WERI-Rb-1 (cell line): ENCODE results near the gene CPNE5.

ENCODE experiments used
- DNase-seq: peaks from one replicate; pipeline ENCODE4 v3.0.0-alpha.2; 2020
- H3K27ac ChIP-seq: fragments of 250-450 bp; sonication (Bioruptor Pico); 2 replicates; pipeline ENCODE4 v1.5.1; 2020; ENCODE audit warnings: mild to moderate bottlenecking, moderate library complexity
- H3K27me3 ChIP-seq: fragments of 250-450 bp; sonication (Bioruptor Pico); 2 replicates; pipeline ENCODE4 v1.5.1; 2021; ENCODE audit warnings: mild to moderate bottlenecking, low read depth, moderate library complexity; ENCODE audit not compliant: insufficient read depth, severe bottlenecking
- H3K36me3 ChIP-seq: fragments of 250-450 bp; sonication (Bioruptor Pico); 2 replicates; pipeline ENCODE4 v1.5.1; 2020; ENCODE audit warnings: mild to moderate bottlenecking, moderate library complexity
- H3K4me3 ChIP-seq: 2 replicates; pipeline ENCODE4 v1.5.1; 2011; ENCODE audit warnings: low read depth, mild to moderate bottlenecking, control low read depth, low read length
- H3K9me3 ChIP-seq: fragments of 250-450 bp; sonication (Bioruptor Pico); 2 replicates; pipeline ENCODE4 v1.5.1; 2021; ENCODE audit warnings: mild to moderate bottlenecking, moderate library complexity; ENCODE audit not compliant: severe bottlenecking
- TF ChIP-seq, protein P1 (sequence below): IDR thresholded peaks from 2 replicates; pipeline ENCODE4 v1.5.1; 2011; ENCODE audit warnings: low read depth, mild to moderate bottlenecking, control low read depth, inconsistent platforms, low read length

CPNE5 gene

DNA sequence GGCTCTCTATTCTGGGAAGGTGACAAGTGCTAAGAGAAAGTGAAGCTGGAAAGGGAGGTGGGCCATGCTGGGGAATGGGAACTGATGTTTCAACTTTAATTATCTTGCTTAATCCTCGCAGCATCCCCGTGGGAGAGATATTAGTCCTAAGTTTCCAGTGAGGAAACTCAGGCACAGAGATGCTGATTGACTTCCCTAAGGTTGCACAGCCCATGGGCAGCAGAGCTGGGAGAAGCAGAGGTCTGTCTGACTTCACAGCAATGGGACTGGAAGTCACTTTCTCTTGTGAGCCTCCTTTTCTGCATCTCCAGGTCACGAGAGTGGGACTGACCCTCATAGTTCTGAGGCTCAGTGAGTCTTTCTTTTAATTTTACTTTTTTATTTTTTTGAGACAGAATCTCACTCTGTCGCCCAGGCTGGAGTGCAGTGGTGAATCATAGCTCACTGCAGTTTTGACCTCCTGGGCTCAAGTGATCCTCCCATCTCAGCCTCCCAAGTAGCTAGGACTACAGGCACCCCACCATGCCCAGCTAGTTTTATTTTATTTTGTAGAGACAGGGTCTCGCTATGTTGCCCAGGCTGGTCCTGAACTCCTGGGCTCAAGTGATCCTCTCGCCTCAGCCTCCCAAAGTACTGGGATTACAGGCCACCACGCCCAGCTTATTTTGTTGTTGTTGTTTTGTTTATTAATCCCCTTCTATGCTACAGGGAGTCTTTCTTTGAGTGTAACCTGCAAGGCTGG is 139.0 kb downstream of the CPNE5 start:
- Histone ChIP-seq H3K27me3 (no peaks in the 10 kb centered on the region), H3K9me3 (peaks cover 3% of the 10 kb centered on the region), H3K4me3 (no peak overlapping the region), H3K27ac (no peak overlapping the region), H3K36me3 (no peaks in the 10 kb centered on the region)
- no peak for DNase-seq
- TF ChIP-seq, protein P1, sequence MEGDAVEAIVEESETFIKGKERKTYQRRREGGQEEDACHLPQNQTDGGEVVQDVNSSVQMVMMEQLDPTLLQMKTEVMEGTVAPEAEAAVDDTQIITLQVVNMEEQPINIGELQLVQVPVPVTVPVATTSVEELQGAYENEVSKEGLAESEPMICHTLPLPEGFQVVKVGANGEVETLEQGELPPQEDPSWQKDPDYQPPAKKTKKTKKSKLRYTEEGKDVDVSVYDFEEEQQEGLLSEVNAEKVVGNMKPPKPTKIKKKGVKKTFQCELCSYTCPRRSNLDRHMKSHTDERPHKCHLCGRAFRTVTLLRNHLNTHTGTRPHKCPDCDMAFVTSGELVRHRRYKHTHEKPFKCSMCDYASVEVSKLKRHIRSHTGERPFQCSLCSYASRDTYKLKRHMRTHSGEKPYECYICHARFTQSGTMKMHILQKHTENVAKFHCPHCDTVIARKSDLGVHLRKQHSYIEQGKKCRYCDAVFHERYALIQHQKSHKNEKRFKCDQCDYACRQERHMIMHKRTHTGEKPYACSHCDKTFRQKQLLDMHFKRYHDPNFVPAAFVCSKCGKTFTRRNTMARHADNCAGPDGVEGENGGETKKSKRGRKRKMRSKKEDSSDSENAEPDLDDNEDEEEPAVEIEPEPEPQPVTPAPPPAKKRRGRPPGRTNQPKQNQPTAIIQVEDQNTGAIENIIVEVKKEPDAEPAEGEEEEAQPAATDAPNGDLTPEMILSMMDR: no peak

DNA sequence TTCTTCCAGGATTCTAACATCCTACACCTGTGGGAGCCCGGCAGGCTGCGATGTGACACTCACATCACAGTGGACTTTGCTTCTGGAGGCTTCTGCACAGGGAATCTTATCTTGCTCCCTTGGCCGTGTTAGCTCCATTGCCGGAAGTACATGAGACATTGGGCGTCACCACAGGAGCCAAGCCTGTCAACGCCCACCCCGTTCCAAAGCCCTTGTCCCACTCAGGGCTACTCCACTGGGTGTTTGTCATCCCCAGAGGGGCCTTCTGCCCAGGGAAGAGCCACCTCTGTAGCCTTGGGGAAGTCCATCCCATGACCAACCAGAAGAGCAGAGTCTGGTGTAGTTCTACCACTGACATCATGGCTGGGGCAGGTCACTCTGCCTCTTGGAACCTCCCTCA is 139.9 kb downstream of the CPNE5 start:
- no peak for DNase-seq
- H3K9me3 ChIP-seq: peaks cover 3% of the 10 kb centered on the region
- no peaks in the 10 kb centered on the region for H3K27me3 ChIP-seq
- H3K27ac ChIP-seq: no peak overlapping the region
- H3K36me3 ChIP-seq: no peaks in the 10 kb centered on the region
- TF ChIP-seq, protein P1: no peak
- H3K4me3 ChIP-seq: no peak overlapping the region

DNA sequence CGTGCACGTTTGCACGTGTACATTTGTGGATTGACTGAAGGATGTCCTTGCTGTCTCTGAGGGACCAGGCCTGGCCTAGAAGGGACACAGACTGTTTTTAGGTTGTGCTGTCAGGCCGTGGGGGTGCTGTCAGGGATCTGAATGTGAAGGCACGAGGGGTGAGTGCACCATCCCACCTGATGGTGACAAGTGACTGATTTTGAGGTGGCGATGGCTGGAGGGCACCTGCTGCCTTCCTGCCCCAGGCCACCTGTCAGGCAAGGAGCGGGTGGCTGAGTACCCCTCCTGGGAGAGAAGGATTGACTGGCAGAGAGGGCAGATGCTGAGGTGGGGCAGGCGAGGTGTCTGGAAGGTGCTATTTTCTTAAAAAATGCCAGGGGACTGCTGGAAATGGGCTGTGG is 140.4 kb downstream of the CPNE5 start:
- H3K36me3 ChIP-seq: no peaks in the 10 kb centered on the region
- no peaks in the 10 kb centered on the region for H3K27me3 ChIP-seq
- no peak overlapping the region for H3K27ac ChIP-seq
- TF ChIP-seq, protein P1: no peak
- H3K4me3 ChIP-seq: no peak overlapping the region
- DNase-seq: no peak
- peaks cover 3% of the 10 kb centered on the region for H3K9me3 ChIP-seq

DNA sequence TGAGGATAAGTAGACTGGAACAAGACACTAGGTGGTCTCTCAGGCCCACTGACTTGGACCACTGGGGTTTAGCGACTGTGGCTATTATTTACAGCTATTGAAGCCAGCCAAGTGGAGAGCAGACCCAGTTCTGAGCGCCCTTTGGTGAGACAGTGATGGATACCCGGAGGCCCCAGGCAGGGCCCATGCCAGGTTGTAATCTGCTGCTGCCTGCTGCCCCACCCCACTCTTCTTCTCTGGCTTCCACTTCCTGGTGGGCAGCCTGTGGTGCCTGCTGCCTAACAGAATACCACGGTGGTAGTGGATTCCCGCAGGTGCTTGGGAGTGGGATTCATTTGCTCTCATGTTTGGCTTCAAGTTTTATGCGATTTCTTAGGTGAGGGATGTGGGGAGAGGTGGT is 141.0 kb downstream of the CPNE5 start:
- Histone ChIP-seq H3K4me3 (no peak overlapping the region), H3K9me3 (peaks cover 3% of the 10 kb centered on the region), H3K27me3 (no peaks in the 10 kb centered on the region), H3K27ac (no peak overlapping the region), H3K36me3 (no peaks in the 10 kb centered on the region)
- no peak for DNase-seq
- TF ChIP-seq, protein P1: no peak

DNA sequence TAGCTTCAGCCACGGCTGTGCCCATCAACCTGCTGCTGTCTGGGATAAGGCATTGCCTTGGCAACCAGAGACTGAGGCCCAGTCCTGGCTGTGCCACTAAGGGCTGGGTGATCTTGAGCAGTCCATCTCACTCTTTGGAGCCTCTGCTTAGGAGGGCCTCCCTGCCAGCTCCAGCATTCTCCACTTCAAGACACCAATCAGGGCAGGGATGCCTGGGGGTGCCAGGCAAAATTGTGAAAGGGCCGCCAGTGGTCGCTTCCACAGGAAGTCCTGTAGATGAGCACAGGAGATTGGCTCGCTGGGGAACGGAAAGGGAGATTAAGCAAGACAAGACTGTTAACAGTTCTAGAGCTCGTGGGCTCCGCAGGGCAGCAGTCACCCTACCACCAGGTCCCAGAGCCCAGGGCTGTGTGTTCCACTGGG is 141.8 kb downstream of the CPNE5 start, which contains the start of gene RAB44:
Gene RAB44, plus strand, starts transcription at position 346 of the 423 bp plus-strand sequence. CDS start 6,410 bp downstream, outside the sequence.
- TF ChIP-seq, protein P1: no peak
- H3K27me3 ChIP-seq: no peaks in the 10 kb centered on the region
- H3K36me3 ChIP-seq: no peaks in the 10 kb centered on the region
- H3K4me3 ChIP-seq: no peak within 1 kb of the TSS
- DNase-seq: peak; percentile 7
- H3K9me3 ChIP-seq: peaks cover 3% of the 10 kb centered on the region
- no peak within 1 kb of the TSS for H3K27ac ChIP-seq

DNA sequence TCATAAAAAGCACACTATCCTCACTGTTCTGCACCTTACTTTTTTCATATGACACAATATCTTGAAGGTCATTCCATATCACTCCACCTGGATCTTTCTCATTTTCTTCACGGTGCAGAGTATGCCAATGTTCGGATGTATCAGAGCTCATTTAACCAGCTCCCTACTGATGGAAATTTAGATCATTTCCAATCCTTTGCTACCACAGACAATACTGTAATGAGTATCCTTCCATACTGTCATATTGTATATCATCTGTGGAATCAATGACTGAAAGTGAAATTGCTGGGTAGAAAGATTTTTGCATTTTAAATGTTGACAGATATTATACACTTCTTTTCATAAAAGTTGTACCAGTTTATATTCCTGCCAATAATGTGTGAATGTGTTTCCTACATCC is 143.8 kb downstream of the CPNE5 start:
- DNase-seq: no peak
- Histone ChIP-seq H3K27me3 (no peaks in the 10 kb centered on the region), H3K27ac (no peak overlapping the region), H3K9me3 (peaks cover 3% of the 10 kb centered on the region), H3K36me3 (no peaks in the 10 kb centered on the region), H3K4me3 (no peak overlapping the region)
- TF ChIP-seq, protein P1: no peak
